GM21447 (cell line): Measurements from ENCODE around the gene PAEP.

Experiments used
- ATAC-seq: cut with Tn5 transposase; IDR thresholded peaks from one replicate; pipeline ENCODE4 v1.9.1; 2021; ENCODE audit not compliant: unreplicated experiment

PAEP gene

DNA sequence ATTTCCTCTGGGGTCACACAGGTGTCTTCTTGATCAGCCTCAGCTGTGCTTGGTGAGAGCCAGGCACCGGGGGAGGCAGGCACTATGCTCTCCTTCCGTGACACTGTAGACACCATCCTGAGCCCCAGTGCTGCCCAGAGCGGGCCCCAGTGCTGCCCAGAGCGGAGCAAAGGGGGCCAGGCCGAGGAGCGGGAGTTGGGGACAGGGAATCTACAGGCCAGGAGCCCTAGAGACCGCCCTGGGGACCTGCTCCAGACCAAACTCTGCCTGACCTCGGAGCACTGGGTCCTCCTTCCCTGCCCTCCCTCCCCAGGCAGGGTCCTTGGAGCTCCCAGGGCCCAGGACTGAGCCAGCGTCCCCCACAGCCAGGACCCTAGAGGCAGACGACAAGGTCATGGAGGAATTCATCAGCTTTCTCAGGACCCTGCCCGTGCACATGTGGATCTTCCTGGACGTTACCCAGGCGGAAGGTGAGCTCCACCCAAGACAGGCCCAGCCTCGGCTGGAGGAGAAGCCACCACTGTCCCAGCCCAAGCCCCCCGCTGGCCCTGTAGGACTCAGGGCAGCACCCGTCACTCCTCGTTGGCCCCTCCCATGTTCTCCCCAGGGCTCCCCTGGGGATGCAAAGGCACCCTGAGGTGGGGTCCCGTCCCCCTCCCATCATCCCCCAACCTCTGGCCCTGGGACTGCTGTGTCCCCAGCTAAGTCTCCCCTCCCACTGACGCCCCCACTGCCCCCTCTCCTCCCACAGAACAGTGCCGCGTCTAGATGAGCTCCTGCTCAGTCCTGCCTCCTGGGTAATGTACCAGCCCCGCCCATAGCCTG, 30.2 kb downstream of the PAEP start:
- no peak for ATAC-seq

DNA sequence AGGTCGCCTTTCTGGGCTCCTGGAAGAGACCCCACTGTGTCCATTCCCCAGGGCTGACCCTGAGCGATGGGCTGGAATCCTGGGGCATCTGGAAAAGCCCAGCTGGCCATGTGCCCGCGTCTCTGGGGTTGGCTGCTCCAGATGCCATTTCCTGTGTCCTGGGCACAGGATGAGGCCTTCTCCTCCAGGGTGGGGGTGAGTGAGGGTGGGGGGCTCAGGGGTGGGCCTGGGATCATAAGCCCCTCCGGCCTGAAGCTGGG, 30.7 kb downstream of the PAEP start:
- ATAC-seq: no peak

DNA sequence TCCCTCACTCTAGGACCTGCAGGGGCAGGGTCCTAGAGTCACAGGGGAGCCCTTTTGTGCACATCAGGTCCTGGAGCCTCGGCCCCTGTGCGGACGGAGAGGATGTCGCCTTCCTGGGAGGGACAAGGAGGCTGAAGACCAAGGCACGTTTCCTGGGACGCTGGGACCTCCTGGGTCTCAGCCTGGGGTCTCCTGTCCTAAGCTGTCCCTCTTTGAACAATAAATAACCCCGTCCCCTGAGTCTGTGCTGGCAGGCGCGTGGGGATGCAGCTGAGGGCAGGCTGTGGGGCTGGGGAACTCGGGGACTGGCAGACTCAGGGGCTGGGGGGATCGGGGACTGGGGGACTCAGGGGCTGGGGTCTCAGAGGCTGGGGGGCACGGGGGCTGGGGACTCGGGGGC, 31.1 kb downstream of the PAEP start:
- ATAC-seq: no peak

DNA sequence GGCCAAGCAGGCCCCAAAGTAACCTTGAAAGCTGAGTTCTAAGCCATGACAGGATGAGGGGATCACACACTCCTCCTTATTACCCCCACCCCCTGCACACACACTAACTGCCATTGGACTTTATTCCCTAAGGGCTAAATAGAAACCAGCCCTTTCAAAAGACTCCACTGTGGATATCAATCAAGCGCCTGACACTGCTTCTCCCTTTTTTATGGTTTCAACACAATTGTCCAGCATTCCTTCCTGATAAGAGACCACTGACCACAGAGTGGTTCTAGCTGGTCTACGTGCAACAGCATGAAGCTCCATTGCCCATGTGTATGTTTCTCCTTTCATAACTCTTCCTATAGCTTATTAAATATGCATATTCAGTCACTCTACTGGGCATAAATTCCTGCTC, 34.7 kb downstream of the PAEP start:
- no peak for ATAC-seq

DNA sequence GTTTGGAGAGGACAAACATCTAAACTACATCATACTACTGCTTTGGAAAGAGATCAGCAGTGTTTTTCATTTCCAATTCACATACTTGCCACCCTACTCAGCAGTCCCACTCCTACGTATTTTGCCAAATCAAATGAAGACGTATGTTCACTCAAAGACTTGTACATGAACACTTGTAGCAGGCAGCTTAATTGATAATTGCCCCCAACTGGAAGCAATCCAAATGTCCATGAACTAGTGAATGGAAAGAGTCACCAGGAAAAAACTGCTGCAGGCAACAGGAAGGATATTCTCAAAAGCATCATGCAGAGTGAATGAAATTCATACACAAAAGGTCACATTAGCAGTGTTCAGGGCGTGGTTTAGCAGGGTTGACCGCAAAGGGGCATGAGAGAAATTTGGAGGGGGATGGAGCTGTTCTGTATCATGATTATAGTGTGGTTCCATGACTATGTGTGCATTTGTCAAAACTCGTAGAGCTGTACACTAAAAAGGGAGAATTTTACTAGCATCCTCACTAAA, 38.8 kb downstream of the PAEP start:
- ATAC-seq: no peak

DNA sequence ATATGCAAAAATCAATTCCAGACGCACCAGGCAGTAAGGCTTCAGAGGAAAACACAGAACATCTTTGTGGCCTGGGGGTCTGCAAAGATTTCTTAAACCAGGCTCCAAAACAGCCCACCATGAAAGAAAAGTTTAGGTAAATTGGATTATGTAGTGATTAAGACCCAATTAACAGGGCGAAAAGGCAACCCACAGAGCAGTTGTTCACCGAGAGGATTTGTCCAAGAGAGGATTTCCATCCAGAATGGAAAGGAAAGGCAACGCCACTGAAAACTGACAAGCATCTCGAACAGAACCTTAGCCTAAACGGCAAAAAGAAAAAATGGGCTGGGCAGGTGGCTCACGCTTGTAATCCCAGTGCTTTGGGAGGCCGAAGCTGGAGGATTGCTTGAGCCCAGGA, 40.4 kb downstream of the PAEP start:
- no peak for ATAC-seq

DNA sequence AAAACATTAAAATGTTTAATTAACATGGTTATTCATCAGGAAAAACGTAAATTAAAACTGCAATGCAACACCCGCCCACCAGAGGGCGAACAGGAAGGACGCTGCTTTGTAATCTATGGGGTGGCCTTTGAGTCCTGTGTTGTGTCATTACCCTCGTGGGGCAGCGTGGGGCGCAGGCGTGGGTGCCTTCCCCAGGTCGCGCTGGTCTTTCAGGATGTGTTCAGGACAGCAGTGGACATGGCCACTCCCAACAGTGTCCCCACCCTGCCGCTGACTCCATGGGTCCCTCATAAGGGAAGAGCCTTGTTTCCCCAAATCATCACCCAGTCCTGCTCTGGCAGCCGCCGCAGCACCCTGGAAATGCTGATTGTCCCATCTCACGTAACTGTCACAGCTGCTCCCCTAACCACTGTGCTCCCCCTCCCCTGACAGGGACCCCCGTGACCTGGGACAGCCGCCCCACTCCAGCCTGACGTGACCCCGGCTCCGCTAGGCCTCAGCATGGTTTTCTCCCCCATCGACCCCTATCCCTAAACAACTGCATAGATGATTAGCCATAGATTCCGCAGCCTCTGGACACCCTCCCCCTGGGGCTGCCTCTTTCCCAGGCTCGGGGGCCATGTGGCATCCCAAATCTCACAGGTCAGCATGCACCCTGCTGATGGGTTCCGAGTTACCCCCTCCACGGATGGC, 41.4 kb downstream of the PAEP start:
- ATAC-seq: no peak

DNA sequence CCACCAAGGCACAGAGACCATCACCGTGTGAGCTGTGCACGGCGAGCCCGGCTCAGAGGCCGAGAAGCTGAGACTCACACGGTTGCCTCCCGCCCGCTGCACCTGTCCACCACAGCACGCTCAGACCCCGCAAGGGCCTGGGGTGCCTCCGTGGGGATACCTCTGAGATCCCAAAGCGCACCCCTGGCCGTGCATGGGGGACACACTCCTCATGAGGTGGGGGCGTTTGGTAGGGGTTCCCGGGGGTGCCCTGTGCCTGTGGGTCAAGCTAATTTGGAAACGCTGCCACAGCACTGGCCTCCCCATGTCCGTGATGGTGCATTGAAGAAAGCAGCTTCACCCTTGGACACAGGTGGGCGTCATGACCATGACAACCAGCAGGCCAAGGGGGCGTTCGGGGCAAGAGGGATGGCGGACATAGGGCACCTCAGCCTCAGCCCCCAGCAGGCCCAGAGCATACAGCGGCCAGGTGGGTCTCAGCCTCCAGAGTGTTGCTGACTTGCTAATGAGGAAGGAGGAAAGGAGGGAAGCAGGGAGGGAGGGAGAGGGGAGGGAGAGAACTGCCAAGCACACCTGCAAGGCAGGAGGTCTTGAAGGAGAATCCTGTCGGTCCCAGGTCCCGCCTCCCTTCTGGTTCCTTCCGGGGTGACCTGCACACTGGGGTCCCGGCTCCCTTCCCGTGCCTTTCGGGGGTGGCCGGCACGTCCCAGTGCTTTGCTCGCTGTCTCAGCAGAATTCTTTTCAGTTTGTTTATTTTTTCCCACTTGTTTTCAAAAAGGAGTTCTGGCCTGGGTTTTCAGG, 43.1 kb downstream of the PAEP start:
- no peak for ATAC-seq

DNA sequence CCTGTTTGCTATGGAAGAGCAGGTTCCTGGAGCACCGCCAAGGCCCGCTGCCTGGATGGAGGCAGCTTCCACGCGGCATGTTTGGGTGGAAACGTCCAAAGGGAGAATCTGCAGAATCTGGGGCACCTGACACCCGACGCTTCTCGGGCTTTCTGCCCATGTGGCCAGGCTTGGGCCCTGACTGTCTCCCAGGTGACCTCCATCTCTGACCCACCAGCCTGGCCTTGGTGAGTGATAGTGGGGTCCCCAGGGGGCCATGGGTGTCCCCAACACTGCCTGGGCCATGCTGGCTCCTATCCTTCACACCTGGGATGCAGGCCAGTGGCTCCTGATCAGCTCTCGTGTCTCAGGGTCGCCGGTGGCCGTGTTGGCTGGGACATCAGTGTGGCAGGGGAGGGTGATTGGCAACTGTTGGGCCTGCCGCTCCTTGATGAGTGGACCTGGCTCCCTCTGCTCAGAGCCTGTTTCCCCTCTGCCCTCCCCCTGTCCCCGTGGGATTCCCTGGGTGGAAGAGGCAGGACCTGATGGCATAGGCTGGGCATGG, 43.8 kb downstream of the PAEP start:
- no peak for ATAC-seq

DNA sequence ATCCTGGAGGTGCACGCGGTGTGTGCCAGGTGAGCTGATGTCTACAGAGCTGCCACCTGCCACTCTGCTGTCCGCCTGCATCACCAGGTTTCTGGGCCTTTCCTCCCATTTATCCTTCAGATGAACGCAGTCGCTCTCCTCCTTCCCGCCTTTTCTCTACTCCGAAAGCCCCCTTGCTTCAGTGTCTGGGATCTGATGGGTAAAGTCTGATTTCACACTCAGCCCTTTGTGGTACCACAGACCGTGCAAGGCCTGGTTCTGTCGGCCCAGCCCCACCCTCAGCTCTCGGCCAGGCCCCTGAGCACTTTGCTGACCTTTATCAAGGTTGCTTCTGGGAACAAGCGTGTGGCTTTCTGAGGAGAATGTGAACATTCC, 45.3 kb downstream of the PAEP start:
- no peak for ATAC-seq

DNA sequence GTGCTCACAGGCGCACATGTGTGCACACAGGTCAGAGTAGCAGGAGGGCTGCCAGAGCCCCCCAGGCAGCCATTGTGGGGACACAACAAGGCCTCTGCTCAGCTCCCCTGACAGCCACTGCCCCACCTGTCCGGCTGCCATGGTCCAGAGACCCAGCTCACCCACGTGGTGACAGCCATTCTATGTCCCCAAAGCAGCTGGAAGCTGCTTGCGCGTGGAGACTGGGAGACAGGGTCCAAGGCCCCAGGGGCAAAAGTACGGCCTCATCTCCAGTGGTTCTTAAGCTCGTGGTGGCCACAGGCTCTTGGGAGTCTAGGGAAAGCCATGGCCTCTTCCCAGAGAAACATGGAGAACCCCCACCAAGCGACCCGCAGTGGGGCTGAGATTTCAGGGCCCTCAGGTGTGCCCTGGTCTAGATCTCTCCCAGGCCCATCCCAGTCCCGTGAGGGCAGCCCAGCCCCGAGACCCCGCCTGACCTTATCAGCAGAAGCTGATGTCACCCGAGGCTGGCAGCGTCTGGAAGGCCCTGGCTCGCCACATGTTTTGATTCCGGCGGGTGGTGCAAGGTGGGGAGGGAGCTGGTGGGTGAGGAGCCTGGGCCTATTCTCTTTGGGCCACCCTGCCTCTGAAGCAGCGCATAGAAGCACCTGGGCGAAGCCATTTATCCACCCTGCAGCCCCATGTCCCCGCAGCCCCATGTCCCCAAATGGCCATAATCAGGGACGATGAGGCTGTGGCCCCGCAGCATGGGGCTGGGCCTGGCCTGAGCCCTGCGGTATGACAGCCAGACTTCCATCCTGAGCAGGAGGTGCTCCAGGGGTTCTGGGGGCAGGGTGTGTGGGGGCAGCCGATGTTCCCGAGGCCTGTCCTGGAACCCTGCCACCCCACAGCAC, 46.1 kb downstream of the PAEP start:
- no peak for ATAC-seq

DNA sequence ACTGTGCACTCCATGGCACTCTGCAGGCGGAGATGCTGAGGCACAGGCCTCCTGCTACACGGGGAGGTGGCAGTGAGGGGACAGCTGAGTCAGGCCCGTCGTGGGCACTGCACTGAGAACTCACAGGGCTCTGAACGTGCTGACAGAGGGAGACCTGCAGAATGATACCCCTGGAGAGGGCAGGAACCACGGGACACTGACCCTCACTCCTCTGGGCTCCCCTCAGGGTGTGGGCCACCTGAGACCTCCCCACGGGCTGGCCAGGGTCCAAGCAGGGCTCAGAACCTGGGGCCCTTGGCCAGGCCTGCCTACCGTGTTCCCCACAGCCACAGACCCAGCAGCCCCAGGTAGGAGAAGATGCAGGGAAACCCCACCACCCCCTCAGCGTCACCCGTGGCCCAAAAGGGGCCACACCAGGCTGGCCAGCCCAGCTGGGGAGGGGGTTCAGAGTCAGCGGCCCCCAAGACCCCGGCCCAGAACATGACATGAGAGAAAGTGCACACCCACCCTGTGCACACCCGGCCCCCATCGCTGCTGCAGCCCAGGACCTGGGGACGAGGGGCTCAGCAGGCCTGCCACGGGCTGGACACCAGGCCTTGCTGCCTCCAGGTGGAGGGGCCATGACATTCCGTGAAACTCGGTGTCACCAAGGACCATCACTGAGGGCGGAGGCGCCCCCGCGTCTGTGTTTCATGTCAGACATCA, 46.9 kb downstream of the PAEP start:
- ATAC-seq: no peak

DNA sequence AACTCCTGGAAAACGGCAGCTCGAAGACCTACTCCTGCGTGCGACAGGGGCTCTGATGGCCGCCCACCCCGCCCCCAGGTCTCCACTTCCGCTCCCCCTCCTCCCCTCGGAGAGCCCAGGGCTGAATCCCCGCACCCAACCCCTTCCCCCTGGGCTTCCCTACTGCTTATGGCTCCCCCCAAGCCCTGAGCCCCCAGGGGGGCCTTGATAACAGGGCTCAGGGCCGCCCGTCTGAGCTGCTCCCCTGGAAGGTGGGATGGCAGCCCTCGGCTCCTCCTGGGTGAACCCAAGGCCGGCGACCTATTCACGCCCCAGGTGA, 47.4 kb downstream of the PAEP start:
- ATAC-seq: no peak

DNA sequence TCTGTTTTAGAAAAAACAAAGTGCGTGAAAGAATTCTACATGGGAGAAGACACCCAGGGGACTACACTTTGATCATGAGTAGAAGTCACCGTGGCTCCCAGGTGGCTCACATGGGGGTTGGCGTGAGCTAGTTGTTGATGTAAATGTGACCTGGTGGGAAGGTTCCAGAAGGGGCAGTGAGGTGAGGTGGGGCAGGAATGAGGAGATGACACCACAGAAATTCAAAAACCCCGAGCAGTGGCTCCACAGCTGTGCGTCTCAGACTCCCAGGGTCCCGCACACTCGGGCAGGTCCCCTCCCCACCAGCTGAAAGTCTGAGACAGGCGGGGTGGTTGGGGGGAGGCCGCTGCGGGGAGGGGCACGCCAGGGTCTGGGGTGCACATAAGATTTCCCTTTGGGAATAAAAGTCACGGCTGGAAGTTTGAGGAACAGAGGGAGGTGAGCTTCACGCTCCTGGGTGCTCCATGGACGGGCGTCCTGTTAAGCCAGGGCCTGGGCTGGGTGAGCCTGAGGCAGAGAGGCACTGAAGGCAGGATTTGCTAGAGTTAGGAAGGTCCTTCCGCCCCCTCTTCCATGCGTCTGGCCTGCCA, 47.9 kb downstream of the PAEP start:
- no peak for ATAC-seq

DNA sequence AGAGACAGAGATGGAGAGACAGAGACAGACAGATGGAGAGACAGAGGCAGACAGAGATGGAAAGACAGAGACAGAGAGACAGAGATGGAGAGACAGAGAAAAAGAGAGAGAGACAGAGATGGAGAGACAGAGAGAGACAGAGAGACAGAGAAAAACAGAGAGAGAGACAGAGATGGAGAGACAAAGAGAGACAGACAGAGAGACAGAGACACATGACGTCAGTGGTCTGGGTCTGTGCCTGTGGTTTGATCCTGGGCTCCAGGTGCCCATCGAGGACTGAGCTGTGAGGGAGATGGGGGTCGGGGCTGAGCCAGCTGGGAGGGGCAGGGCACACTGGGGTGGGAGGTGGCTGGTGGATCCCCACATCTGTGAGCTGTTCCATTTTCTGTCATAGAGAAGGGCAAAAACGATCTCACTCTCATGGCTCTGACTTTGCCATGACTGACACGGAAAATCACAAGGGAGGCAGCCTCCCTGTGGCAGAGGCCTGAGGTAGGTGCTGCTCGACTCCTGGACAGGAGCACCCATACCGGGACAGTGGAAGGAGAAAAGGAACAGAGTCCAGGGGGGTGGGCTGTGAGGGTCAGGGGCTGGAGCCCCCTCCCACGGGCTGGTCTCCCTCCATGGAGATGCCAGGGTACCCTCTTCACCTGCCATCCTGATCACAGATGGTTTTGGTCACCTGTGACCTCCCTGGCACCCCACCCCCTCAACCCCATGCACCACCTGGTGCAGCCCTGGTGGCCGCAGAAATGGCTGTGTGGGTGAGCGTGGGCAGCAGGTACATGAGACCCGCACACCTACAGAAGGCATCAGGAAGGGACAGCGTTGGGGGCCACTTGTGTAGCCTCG, 49.0 kb downstream of the PAEP start:
- ATAC-seq: no peak

DNA sequence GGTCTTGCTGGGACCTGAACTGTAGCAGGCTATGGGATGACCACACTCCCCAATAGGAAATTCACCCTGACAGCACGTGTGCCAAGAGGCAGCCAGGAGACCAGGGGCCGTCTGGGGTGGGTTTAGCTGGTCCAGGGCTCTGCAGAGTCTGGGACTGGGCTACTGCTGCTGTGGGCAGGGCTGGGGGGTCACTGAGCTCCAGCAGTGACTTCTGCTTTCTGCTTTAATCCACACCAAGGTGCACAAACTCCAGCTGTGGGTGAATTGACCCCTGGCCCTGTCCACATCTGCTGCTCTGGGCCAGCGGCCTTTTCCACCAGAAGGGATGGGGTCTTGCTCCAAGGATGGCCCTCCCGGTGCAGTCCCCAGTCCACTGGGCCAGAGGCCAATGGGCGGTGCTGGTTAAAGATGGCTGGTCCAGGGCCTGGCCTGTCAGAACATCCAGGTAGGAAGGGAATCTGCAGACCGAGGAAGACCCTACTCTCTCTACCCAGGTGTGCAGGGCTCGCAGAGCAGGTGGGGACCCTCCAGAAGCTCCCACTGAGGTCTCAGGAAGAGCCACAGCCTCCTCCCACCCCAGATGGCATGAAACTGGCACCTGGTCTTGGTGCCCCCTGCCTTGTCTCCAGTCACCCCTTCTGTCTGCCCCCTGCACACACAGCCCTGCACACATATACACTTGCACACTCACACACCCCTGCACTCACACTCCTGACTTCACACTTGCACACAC, 49.8 kb downstream of the PAEP start:
- ATAC-seq: no peak

DNA sequence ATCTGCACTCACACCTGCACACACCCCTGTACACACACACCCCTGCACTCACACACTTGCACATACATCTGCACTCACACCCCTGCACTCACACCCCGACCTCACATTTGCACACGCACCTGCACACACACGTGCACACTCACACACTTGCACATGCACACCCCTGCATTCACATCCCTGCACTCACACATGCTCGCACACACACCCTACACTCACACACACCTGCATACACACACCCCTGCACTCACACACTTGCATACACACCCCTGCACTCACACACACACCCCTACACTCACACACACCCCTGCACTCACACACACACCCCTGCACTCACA, 50.3 kb downstream of the PAEP start:
- ATAC-seq: no peak

DNA sequence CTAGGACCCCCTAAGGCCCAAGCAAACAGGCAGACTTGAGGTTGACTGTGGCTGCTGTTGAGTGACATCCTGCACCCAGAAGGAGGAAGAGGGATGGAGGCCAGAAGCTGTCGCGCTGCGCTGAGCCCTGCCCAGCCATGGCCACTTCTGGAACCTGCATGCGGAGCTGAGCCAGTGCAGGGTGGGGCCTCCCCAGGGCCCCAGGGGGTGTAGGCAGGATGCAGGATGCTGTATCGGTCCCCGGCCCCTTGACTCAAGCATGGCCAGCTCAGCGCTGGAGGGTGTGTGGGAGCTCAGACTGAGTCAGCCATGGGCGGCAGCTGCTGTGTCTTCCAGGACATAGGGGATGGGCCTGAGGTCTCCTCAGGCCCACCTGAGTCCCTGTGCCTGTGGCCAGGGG, 50.9 kb downstream of the PAEP start:
- no peak for ATAC-seq
